Skeletal muscle satellite cell (primary cell): ENCODE data around the gene KLF13.

Experiments
- H3K27me3 ChIP-seq: 2 replicates; pipeline ENCODE4 v1.7.0; 2013; ENCODE audit warnings: low read length; ENCODE audit not compliant: control insufficient read depth, insufficient read depth
- H3K36me3 ChIP-seq: 2 replicates; pipeline ENCODE4 v1.7.0; 2013; ENCODE audit warnings: mild to moderate bottlenecking, control low read depth, low read length; ENCODE audit not compliant: insufficient read depth
- H3K4me1 ChIP-seq: 2 replicates; pipeline ENCODE4 v1.7.0; 2013; ENCODE audit warnings: low read length; ENCODE audit not compliant: control insufficient read depth, insufficient read depth
- H3K4me2 ChIP-seq: 2 replicates; pipeline ENCODE4 v1.7.0; 2013; ENCODE audit warnings: mild to moderate bottlenecking, low read length
- H3K4me3 ChIP-seq: 2 replicates; pipeline ENCODE4 v1.7.0; 2013; ENCODE audit warnings: low read length
- H3K9ac ChIP-seq: 2 replicates; pipeline ENCODE4 v1.7.0; 2013; ENCODE audit warnings: mild to moderate bottlenecking, low read depth, low read length, moderate library complexity
- H3K9me3 ChIP-seq: replicated peaks from 2 replicates; pipeline ENCODE4 v1.7.0; 2013; ENCODE audit warnings: mild to moderate bottlenecking, control low read depth, low read length

The KLF13 gene

DNA sequence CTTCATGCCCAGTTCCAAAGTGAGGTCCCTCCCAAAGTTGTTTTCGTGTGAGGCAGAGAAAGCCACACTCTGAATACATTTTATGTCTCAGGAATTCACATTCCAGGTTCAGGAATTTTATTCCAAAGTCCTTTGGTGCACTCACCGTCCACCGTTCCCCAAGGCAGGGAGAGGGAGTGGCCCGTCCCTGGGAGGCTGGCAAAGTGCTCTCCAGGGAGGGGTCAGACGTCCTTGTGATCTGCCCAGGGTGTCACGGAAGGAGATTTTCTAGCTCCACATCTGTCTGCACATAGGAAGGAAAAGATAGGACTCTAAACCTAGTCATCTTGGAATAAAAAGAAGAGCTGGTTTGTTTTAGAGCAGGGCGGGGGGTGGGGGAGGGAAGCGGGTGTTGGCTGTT lies 47.9 kb downstream of the KLF13 start:
- Histone ChIP-seq H3K27me3 (no peaks in the 10 kb centered on the region), H3K4me3 (no peak overlapping the region), H3K9me3 (no peaks in the 10 kb centered on the region), H3K4me2 (no peak overlapping the region), H3K4me1 (peaks cover 11% of the 10 kb centered on the region), H3K9ac (no peak overlapping the region), H3K36me3 (peaks cover 8% of the 10 kb centered on the region)

DNA sequence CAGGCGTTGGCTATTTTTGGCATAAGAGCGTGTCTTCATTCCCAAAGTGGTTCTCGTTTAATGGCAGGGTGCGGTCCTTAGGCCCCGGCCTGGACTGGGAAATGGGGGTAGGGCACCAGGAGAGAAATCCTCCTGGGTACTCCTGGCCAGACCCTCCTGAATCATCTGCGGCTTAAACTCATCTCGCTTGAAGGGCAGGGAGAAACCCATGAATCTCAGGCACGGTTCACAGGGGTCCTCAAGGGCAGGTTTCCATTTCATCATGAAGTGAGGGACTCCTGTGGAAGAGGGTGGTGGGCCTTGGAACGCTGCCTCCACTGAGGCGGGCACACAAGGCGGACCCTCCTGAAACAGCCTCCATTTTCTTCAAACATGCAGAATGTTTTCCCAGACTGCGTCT lies 48.4 kb downstream of the KLF13 start:
- Histone ChIP-seq H3K4me3 (no peak overlapping the region), H3K4me1 (peaks cover 11% of the 10 kb centered on the region), H3K36me3 (peaks cover 11% of the 10 kb centered on the region), H3K4me2 (no peak overlapping the region), H3K9me3 (no peaks in the 10 kb centered on the region), H3K27me3 (no peaks in the 10 kb centered on the region), H3K9ac (no peak overlapping the region)

DNA sequence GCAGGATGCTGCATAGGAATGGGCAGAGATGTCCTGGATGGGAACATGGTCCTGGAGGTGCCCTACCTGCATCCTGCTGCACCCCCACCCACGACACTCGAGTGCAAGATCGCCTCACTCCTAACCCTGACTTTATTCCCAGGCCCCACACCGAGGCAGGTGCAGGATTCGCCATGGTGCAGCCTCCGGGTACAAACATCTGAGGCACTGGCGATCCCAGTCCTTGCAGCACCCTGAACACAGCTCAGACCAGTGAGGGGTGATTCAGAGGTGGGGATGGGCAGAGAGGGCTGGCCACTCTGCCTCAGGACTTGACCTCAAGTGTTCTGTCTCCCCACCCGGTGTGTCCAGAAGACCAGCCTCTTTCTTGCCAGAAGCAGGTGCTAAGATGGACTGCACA lies 49.1 kb downstream of the KLF13 start:
- no peak overlapping the region for H3K4me2 ChIP-seq
- H3K4me3 ChIP-seq = no peak overlapping the region
- H3K4me1 ChIP-seq = peaks cover 8% of the 10 kb centered on the region
- no peaks in the 10 kb centered on the region for H3K9me3 ChIP-seq
- H3K9ac ChIP-seq = no peak overlapping the region
- H3K27me3 ChIP-seq = no peaks in the 10 kb centered on the region
- H3K36me3 ChIP-seq = peaks cover 11% of the 10 kb centered on the region

DNA sequence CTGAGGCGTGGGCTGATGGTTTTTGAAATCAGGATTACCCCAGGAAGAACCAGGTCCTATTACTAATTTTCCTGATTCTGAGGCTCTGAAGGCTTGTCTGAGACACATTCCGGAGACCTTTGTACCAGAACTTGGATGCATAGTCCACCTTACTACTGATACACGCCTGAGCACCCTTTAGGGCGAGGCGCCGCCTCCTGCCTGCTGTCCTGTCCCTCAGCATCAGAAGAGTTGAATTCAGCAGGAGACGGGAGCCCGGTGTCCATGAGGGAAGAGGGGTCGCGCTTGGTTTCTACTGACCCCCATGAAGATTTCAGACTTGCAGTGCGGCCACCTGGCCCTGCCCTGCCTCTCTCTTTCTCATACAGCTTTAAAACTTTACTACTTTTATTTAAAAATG lies 49.9 kb downstream of the KLF13 start:
- Histone ChIP-seq H3K36me3 (peaks cover 15% of the 10 kb centered on the region), H3K4me1 (peaks cover 8% of the 10 kb centered on the region), H3K9me3 (no peaks in the 10 kb centered on the region), H3K4me2 (no peak overlapping the region), H3K27me3 (no peaks in the 10 kb centered on the region), H3K4me3 (no peak overlapping the region), H3K9ac (no peak overlapping the region)

DNA sequence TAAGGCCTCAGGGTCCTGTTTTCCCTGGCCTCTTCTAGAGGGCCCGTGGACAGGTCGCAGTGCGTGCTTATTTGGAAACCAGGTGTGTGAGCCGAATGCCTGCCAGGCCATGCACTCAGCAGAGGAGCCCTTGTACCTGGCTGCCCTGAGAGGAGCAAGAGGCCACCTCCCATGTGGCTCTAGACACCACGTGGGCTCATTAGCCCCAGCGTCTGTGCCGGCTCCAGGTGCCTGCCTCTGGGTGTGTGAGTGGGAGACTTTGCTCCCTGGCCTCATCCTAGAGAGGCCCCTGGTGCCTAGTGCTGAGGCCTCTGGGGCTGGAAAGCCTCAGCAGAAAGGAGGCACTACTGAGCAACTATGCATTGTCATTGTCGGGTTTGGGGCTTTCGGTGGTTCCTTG lies 50.4 kb downstream of the KLF13 start:
- no peak overlapping the region for H3K4me3 ChIP-seq
- H3K9me3 ChIP-seq = no peaks in the 10 kb centered on the region
- H3K4me2 ChIP-seq = no peak overlapping the region
- H3K4me1 ChIP-seq = peaks cover 8% of the 10 kb centered on the region
- H3K36me3 ChIP-seq = peaks cover 15% of the 10 kb centered on the region
- H3K27me3 ChIP-seq = no peaks in the 10 kb centered on the region
- no peak overlapping the region for H3K9ac ChIP-seq

- H3K4me2 ChIP-seq = no peak overlapping the region
- peaks cover 9% of the 10 kb centered on the region for H3K36me3 ChIP-seq
- no peak overlapping the region for H3K9ac ChIP-seq
- H3K4me1 ChIP-seq = no peaks in the 10 kb centered on the region
- H3K9me3 ChIP-seq = no peaks in the 10 kb centered on the region
- no peak overlapping the region for H3K4me3 ChIP-seq
- H3K27me3 ChIP-seq = no peaks in the 10 kb centered on the region
Measured at GRCh38 chr15:31378363-31378903, 51.8 kb downstream of the KLF13 start.

DNA sequence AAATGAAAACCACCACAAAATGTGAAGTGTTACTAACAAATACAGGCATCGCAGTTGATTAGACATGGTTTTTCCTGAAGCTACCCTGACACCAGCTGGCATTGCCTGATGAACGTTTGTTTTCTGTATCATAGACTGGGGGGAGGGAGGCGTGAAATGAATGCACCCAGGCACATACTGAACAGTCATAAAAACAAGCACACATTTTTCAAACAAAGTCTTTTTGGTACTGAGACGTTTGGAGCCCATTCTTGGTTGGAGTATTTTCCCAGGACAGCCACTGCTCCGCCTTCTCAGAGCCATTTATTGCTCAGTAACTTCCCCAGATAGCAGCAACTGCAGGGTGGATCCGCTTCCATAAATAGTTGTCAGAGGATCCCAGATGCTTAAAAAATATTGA lies 52.4 kb downstream of the KLF13 start:
- H3K4me3 ChIP-seq = no peak overlapping the region
- H3K4me1 ChIP-seq = no peaks in the 10 kb centered on the region
- H3K9me3 ChIP-seq = no peaks in the 10 kb centered on the region
- no peak overlapping the region for H3K9ac ChIP-seq
- peaks cover 9% of the 10 kb centered on the region for H3K36me3 ChIP-seq
- no peaks in the 10 kb centered on the region for H3K27me3 ChIP-seq
- H3K4me2 ChIP-seq = no peak overlapping the region

DNA sequence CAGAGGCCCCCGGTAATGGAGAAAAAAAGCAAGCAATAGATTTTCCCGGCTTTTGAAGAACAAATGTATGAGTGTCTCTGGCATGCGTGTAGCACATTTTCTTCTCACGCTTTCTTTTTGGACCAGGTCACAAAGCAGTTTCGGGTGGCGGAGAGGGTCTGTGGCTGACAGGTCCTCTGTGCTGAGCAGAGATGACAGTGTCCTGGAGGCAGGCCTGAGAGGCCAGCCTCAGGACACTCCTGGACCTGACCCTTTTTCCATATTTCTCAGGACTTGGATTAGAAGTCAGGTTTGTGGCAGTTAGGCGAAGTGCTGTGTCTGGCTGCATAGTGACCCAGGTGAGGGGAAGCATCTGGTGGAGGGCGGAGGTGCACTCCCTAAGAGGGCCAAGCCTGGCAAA lies 52.9 kb downstream of the KLF13 start:
- Histone ChIP-seq H3K36me3 (peaks cover 9% of the 10 kb centered on the region), H3K4me1 (no peaks in the 10 kb centered on the region), H3K9ac (no peak overlapping the region), H3K9me3 (no peaks in the 10 kb centered on the region), H3K4me3 (no peak overlapping the region), H3K27me3 (peaks cover 2% of the 10 kb centered on the region), H3K4me2 (no peak overlapping the region)

DNA sequence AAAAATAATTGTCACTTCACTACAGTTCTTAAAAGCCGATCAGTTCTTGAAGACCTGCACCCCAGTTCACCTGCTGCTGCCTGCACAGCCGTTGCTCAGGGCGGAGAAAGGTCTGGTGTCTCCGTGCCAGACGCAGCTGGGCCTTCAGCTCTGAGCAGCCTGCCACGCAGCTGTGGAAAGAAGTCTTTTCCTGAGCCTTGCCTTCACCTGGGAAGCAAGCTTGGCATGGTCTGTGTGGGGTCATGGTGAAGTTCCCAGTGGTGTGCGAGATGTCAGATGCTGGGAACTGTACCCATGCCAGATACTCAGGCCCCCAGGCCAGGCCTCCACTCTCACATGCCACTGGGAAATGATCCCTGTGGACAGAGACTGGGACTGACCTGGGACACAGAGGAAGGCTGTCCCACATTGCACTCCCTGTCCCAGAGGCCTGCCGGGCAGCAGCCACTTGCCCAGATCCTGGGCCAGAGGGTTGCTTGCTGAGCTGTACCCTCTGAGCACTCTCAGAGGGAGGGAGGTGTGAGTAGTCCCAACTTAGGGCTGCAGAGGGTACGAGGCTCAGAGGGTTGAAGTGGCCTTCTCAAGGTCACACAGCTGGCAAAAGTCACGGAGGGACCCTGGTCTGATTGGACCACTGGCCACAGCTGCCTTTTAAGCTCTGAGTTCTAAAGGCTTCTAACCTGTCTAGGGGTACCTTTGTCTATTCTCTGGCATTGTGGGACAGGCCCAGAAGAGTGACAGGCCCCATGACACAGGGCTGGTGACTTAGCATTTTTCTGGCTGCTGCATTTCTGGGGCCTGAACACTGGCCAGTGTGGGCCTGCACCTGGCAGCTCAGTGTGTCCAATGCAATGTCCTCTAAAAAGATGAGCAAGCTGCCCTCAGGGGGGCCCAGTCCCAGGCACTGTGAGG lies 55.4 kb downstream of the KLF13 start:
- H3K9ac ChIP-seq = no peak overlapping the region
- no peak overlapping the region for H3K4me2 ChIP-seq
- no peaks in the 10 kb centered on the region for H3K9me3 ChIP-seq
- H3K4me1 ChIP-seq = peaks cover 4% of the 10 kb centered on the region
- peaks cover 6% of the 10 kb centered on the region for H3K27me3 ChIP-seq
- no peak overlapping the region for H3K4me3 ChIP-seq
- peaks cover 6% of the 10 kb centered on the region for H3K36me3 ChIP-seq

DNA sequence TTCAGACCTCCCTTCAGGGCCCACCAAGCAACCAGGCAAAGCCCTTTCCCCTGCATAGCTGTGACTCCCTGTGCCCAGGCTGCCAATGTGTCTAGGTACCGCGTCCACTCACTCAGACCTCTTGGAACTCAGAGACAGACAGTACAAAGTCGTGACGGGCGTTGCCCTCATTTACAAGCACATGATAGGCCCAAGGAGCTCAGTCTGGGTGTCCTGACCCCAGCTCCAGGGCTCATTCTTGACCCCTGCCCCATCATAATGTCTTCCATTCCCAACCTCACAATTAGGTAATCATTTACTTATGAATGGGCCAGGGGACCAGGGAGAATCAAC lies 56.0 kb downstream of the KLF13 start:
- H3K4me2 ChIP-seq = no peak overlapping the region
- peaks cover 6% of the 10 kb centered on the region for H3K36me3 ChIP-seq
- H3K4me1 ChIP-seq = peaks cover 10% of the 10 kb centered on the region
- H3K27me3 ChIP-seq = peaks cover 6% of the 10 kb centered on the region
- H3K9me3 ChIP-seq = no peaks in the 10 kb centered on the region
- no peak overlapping the region for H3K4me3 ChIP-seq
- no peak overlapping the region for H3K9ac ChIP-seq

GRCh38 chr15:31383139-31383538 lies 56.5 kb downstream of the KLF13 start:
- peaks cover 14% of the 10 kb centered on the region for H3K4me1 ChIP-seq
- H3K4me2 ChIP-seq = no peak overlapping the region
- peaks cover 6% of the 10 kb centered on the region for H3K27me3 ChIP-seq
- peaks cover 6% of the 10 kb centered on the region for H3K36me3 ChIP-seq
- no peak overlapping the region for H3K9ac ChIP-seq
- no peaks in the 10 kb centered on the region for H3K9me3 ChIP-seq
- H3K4me3 ChIP-seq = no peak overlapping the region

DNA sequence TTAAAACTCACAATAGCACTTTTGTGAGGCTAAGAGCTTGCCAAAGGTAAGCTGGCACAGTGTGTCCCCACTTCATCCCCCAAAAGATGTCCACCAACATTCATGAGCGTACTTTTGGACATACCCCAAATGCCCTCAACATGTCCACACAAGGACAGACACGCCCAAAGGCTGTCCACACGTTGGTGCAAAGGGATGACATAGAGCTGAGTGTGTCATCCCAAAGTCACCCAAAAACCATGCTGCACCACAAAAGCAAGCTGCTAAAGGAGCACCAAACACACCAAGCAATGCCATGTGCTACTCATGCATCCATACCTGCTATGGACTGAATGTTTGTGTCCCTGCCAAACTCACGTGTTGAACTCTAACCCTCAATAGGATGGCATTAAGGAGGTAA lies 57.9 kb downstream of the KLF13 start:
- H3K4me3 ChIP-seq = no peak overlapping the region
- peaks cover 17% of the 10 kb centered on the region for H3K4me1 ChIP-seq
- H3K27me3 ChIP-seq = peaks cover 11% of the 10 kb centered on the region
- peaks cover 6% of the 10 kb centered on the region for H3K36me3 ChIP-seq
- no peak overlapping the region for H3K4me2 ChIP-seq
- H3K9ac ChIP-seq = no peak overlapping the region
- no peaks in the 10 kb centered on the region for H3K9me3 ChIP-seq
